Mesenchymal stem cell (in vitro differentiated cells and primary cell): ENCODE measurements around the gene NSUN5. TPM values are rescaled to one million over a fixed set of nuclear protein-coding genes. Genes with fewer than 3 reads are reported as not detected.

Experiments
- DNase-seq: peaks from one replicate; pipeline ENCODE4 v3.0.0-alpha.2; 2013
- H2AFZ ChIP-seq: one replicate; pipeline ENCODE4 v1.6.1; 2013; ENCODE audit warnings: low read depth, mild to moderate bottlenecking, control low read depth, inconsistent platforms, low read length, moderate library complexity
- H2AK5ac ChIP-seq: 2 replicates; pipeline ENCODE4 v1.6.1; 2013; ENCODE audit warnings: low read length, moderate library complexity, mild to moderate bottlenecking, inconsistent platforms; ENCODE audit not compliant: severe bottlenecking
- H2BK120ac ChIP-seq: one replicate; pipeline ENCODE4 v1.6.1; 2013; ENCODE audit warnings: low read depth, mild to moderate bottlenecking, inconsistent platforms, low read length, moderate library complexity
- H2BK12ac ChIP-seq, 2 experiments: one replicate each; pipeline ENCODE4 v1.6.1; 2013; ENCODE audit warnings: inconsistent platforms in 2 of 2, low read length in 2 of 2, mild to moderate bottlenecking in 2 of 2, moderate library complexity in 2 of 2, control low read depth in 1 of 2
- H2BK15ac ChIP-seq: one replicate; pipeline ENCODE4 v1.6.1; 2013; ENCODE audit warnings: mild to moderate bottlenecking, low read depth, inconsistent platforms; ENCODE audit not compliant: poor library complexity, severe bottlenecking
- H2BK5ac ChIP-seq: 2 replicates; pipeline ENCODE4 v1.6.1; 2013; ENCODE audit warnings: low read depth, mild to moderate bottlenecking, low read length, control low read depth, inconsistent platforms; ENCODE audit not compliant: poor library complexity, severe bottlenecking
- H3K14ac ChIP-seq, 2 experiments: one replicate each; pipeline ENCODE4 v1.6.1; 2013; ENCODE audit warnings: inconsistent platforms in 2 of 2, low read length in 2 of 2, control low read depth in 1 of 2, mild to moderate bottlenecking in 1 of 2, moderate library complexity in 1 of 2
- H3K18ac ChIP-seq, 2 experiments: one replicate each; pipeline ENCODE4 v1.6.1; 2013; ENCODE audit warnings: inconsistent platforms in 2 of 2, low read length in 2 of 2, control low read depth in 1 of 2, low read depth in 1 of 2, mild to moderate bottlenecking in 1 of 2
- H3K23ac ChIP-seq, 2 experiments: one replicate each; pipeline ENCODE4 v1.6.1; 2013; ENCODE audit warnings: inconsistent platforms in 2 of 2, low read length in 2 of 2, mild to moderate bottlenecking in 2 of 2, moderate library complexity in 2 of 2, control low read depth in 1 of 2
- H3K27ac ChIP-seq: 2 replicates; pipeline ENCODE4 v1.5.1; 2013; ENCODE audit warnings: mild to moderate bottlenecking, moderate library complexity, low read length, control low read depth, inconsistent platforms; ENCODE audit not compliant: poor library complexity, severe bottlenecking
- H3K27me3 ChIP-seq, 2 experiments: 2 replicates each; pipeline versions ENCODE4 v1.6.1 to v1.7.0; 2013; ENCODE audit warnings: low read length in 2 of 2, mild to moderate bottlenecking in 2 of 2, moderate library complexity in 2 of 2, control low read depth in 1 of 2, inconsistent platforms in 1 of 2; ENCODE audit not compliant: control insufficient read depth in 1 of 2, insufficient read depth in 1 of 2
- H3K36me3 ChIP-seq, 2 experiments: 2 replicates each; pipeline versions ENCODE4 v1.6.1 to v1.7.0; 2013; ENCODE audit warnings: low read length in 2 of 2, control low read depth in 1 of 2, inconsistent platforms in 1 of 2, low read depth in 1 of 2, mild to moderate bottlenecking in 1 of 2; ENCODE audit not compliant: insufficient read depth in 2 of 2, control insufficient read depth in 1 of 2
- H3K4ac ChIP-seq, 2 experiments: one replicate each; pipeline ENCODE4 v1.6.1; 2013; ENCODE audit warnings: inconsistent platforms in 2 of 2, low read length in 2 of 2, mild to moderate bottlenecking in 2 of 2, moderate library complexity in 2 of 2, control low read depth in 1 of 2, low read depth in 1 of 2
- H3K4me1 ChIP-seq: 2 replicates; pipeline ENCODE4 v1.6.1; 2013; ENCODE audit warnings: low read depth, low read length, control low read depth; ENCODE audit not compliant: control insufficient read depth, insufficient read depth
- H3K4me2 ChIP-seq: 2 replicates; pipeline ENCODE4 v1.6.1; 2013; ENCODE audit warnings: low read length, mild to moderate bottlenecking, inconsistent platforms; ENCODE audit not compliant: poor library complexity, severe bottlenecking
- H3K4me3 ChIP-seq, 2 experiments: 2 replicates each; pipeline versions ENCODE4 v1.5.1 to v1.7.0; 2013; ENCODE audit warnings: low read length in 2 of 2, mild to moderate bottlenecking in 2 of 2, control low read depth in 1 of 2, low read depth in 1 of 2; ENCODE audit not compliant: insufficient read depth in 1 of 2
- H3K79me1 ChIP-seq: replicated peaks from 2 replicates; pipeline ENCODE4 v1.6.1; 2013; ENCODE audit warnings: mild to moderate bottlenecking, control low read depth, low read length, inconsistent platforms; ENCODE audit not compliant: poor library complexity, severe bottlenecking
- H3K9ac ChIP-seq: 2 replicates; pipeline ENCODE4 v1.7.0; 2013; ENCODE audit warnings: mild to moderate bottlenecking, low read length, moderate library complexity
- H3K9me3 ChIP-seq: 2 replicates; pipeline ENCODE4 v1.7.0; 2013; ENCODE audit warnings: mild to moderate bottlenecking, low read length; ENCODE audit not compliant: control insufficient read depth
- H4K8ac ChIP-seq: one replicate; pipeline ENCODE4 v1.6.1; 2013; ENCODE audit warnings: inconsistent platforms, mild to moderate bottlenecking, low read length, moderate library complexity
- H4K91ac ChIP-seq: one replicate; pipeline ENCODE4 v1.6.1; 2013; ENCODE audit warnings: mild to moderate bottlenecking, low read length, inconsistent platforms
- WGBS: methylation state at CpG from one replicate; pipeline ENCODE4 v1.1.7; 2013; ENCODE audit warnings: mixed read lengths; 5-methylcytosine and 5-hydroxymethylcytosine counted together
- polyA plus RNA-seq, 2 experiments: library from polyadenylated mRNA; stranded (reverse); fragments of 200-250 nt; gene quantifications; one replicate each; pipeline ENCODE4 v1.2.3, GENCODE V29; 2013

The NSUN5 gene
- polyA plus RNA-seq (2013, experiment 1 of 2), result 11.3 TPM
- polyA plus RNA-seq (2013, experiment 2 of 2), result 10.9 TPM

DNA sequence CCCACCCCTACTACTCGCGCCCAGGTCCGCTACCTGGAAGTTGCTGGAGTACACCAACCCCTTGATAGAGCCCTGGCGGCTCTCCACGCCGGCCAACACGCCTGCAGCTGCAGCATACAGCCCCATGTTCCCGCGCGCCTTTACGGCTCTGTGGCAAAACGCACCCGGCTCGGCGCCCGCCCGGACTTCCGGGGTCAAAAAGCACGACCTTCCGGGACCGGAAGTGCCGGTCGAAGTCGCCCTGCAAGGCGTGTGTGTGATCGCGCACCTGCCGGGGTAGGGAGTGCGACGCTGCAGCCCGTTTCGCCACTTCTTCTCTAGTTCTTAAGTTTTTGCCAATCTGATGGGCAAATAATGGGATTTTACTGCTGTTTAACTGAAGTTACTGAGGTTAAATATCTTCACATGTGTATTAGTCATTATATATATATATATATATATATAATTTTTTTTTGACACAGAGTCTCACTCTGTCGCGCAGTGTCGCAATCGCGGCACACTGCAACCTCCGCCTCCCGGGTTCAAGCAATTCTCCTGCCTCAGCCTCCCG, at the start of gene NSUN5:
Gene NSUN5 (minus strand): TSS at position 162 of the 550 bp plus-strand sequence. CDS start 36 bp downstream, at position 126.
- Histone ChIP-seq H3K18ac (peak within 1 kb of the TSS in 1 of 2 experiments; percentile 85), H3K79me1 (peaks cover 10% of the 10 kb centered on the region), H3K36me3 (peaks cover 18 to 22% of the 10 kb centered on the region in 2 experiments), H3K4me1 (peaks cover 13% of the 10 kb centered on the region), H3K9me3 (no peaks in the 10 kb centered on the region), H3K27ac (no peak within 1 kb of the TSS), H3K14ac (peak within 1 kb of the TSS in 1 of 2 experiments; percentile 53), H3K27me3 (no peaks in the 10 kb centered on the region), H4K8ac (peak within 1 kb of the TSS; percentile 89), H2BK15ac (no peak within 1 kb of the TSS), H2BK120ac (peak within 1 kb of the TSS; percentile 34), H2AFZ (peak within 1 kb of the TSS; percentile 76), H3K23ac (no peak within 1 kb of the TSS), H2AK5ac (peak within 1 kb of the TSS; percentile 69), H4K91ac (peak within 1 kb of the TSS; percentile 43), H2BK12ac (no peak within 1 kb of the TSS), H3K4ac (peak within 1 kb of the TSS in 1 of 2 experiments; percentile 65), H2BK5ac (no peak within 1 kb of the TSS), H3K9ac (peak within 1 kb of the TSS; percentile 82), H3K4me3 (peak within 1 kb of the TSS; percentile 81 to 93), H3K4me2 (peak within 1 kb of the TSS; percentile 82)
- peak; percentile 65 for DNase-seq
- WGBS, result 20% methylated on average over 35 of the region's 40 CpGs

DNA sequence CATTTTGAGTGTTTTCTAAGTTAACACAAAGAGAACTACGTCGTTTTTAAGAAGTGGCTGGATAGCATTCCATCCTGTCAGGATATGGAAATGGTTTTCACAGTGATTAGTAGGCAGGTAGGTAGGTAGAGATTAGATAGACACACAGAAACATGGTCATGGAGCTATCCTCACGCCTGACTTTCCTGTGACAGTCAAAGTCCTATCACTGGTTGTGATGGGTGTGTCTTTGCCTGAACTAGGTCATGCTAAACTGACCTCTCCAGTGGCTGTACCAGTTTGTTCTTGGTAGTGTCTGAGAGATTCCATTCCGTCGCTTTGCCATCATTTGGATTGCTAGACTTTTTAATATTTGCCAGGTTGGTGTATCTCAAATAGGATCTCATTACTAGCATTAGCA, 47.5 kb upstream of the NSUN5 start:
- DNase-seq, result no peak
- Histone ChIP-seq H3K27ac (no peak overlapping the region), H3K4me3 (no peak overlapping the region), H3K79me1 (no peaks in the 10 kb centered on the region), H2BK15ac (no peak overlapping the region), H3K4ac (no peak overlapping the region), H4K91ac (no peak overlapping the region), H2BK5ac (no peak overlapping the region), H4K8ac (no peak overlapping the region), H3K27me3 (peaks cover 0 to 60% of the 10 kb centered on the region in 2 experiments), H2BK12ac (no peak overlapping the region), H3K4me2 (no peak overlapping the region), H3K14ac (no peak overlapping the region), H2AFZ (no peak overlapping the region), H3K18ac (no peak overlapping the region), H2AK5ac (no peak overlapping the region), H2BK120ac (no peak overlapping the region), H3K36me3 (no peaks in the 10 kb centered on the region), H3K9me3 (peaks cover 8% of the 10 kb centered on the region), H3K23ac (no peak overlapping the region), H3K4me1 (peaks cover 12% of the 10 kb centered on the region), H3K9ac (no peak overlapping the region)
- 88% methylated on average over 5 of the region's 5 CpGs for WGBS

DNA sequence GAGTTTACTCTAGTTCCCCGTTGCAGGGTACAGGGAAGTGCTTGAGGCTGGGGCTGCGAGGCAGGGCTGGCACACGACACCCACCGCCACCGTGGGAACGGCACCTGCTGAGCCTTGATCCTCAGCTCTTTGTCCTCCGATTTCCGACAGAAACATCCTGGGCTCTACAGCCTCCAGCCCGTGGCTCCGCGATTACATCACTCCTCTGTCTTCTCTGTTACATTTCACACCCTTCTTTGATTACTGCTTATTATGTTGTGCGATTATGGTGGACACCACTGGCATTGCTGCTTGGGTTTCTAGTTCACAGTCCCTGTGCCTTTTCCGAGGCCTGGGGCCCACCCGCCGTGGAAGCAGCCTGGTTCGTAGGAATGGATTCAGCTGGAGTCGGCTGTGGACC, 46.2 kb upstream of the NSUN5 start:
- no peak overlapping the region for H3K4me2 ChIP-seq
- H2BK5ac ChIP-seq, result no peak overlapping the region
- H3K9ac ChIP-seq, result no peak overlapping the region
- H2BK15ac ChIP-seq, result no peak overlapping the region
- no peak overlapping the region for H3K4me3 ChIP-seq
- 93% methylated on average over 17 of the region's 17 CpGs for WGBS
- DNase-seq, result no peak
- peaks cover 8% of the 10 kb centered on the region for H3K9me3 ChIP-seq
- H3K36me3 ChIP-seq, result no peaks in the 10 kb centered on the region
- H4K91ac ChIP-seq, result no peak overlapping the region
- no peak overlapping the region for H4K8ac ChIP-seq
- no peak overlapping the region for H2BK120ac ChIP-seq
- H3K23ac ChIP-seq, result no peak overlapping the region
- H3K18ac ChIP-seq, result no peak overlapping the region
- H2BK12ac ChIP-seq, result no peak overlapping the region
- H3K4ac ChIP-seq, result no peak overlapping the region
- no peak overlapping the region for H2AFZ ChIP-seq
- H3K14ac ChIP-seq, result no peak overlapping the region
- no peaks in the 10 kb centered on the region for H3K79me1 ChIP-seq
- H3K27me3 ChIP-seq, result peaks cover 0 to 63% of the 10 kb centered on the region in 2 experiments
- no peak overlapping the region for H3K27ac ChIP-seq
- H2AK5ac ChIP-seq, result no peak overlapping the region
- peaks cover 12% of the 10 kb centered on the region for H3K4me1 ChIP-seq

DNA sequence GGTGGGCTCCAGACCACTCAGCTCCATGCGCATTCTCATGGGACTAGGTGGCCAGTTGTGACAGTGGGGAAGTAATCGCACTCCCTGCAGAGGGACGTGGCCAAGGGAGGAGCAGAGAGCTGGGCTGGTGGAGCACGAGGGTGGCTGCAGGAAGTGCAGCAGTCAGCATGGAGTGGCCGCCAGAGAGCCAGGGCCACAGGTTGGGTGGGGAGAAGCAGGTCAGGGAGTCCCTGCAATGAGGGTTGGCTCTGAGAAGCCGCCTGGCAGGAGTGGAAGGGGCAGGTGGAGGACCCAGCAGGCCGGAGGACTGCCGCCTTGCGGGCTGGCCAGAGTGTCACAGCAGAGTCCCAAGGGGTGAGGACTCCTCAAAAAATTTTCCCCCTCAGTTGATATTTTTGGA, 45.6 kb upstream of the NSUN5 start:
- Histone ChIP-seq H3K4me1 (peaks cover 12% of the 10 kb centered on the region), H3K9ac (no peak overlapping the region), H3K4me3 (no peak overlapping the region), H2BK5ac (no peak overlapping the region), H3K23ac (peak overlapping the region in 1 of 2 experiments; percentile 9), H3K27me3 (peaks cover 0 to 57% of the 10 kb centered on the region in 2 experiments), H3K18ac (no peak overlapping the region), H3K14ac (peak overlapping the region in 1 of 2 experiments; percentile 11), H3K9me3 (peaks cover 8% of the 10 kb centered on the region), H2BK12ac (no peak overlapping the region), H2AFZ (no peak overlapping the region), H3K4me2 (no peak overlapping the region), H4K91ac (peak overlapping the region; percentile 14), H3K4ac (no peak overlapping the region), H2BK15ac (no peak overlapping the region), H3K79me1 (no peaks in the 10 kb centered on the region), H4K8ac (peak overlapping the region; percentile 1), H2BK120ac (no peak overlapping the region), H3K36me3 (no peaks in the 10 kb centered on the region), H3K27ac (no peak overlapping the region), H2AK5ac (no peak overlapping the region)
- whole genome bisulfite sequencing, result 84% methylated on average over 9 of the region's 9 CpGs
- no peak for DNase-seq
